Neural cell (in vitro differentiated cells): ENCODE data around the gene GPHN. TPM values are rescaled to one million over a fixed set of nuclear protein-coding genes. Genes with fewer than 3 reads are reported as not detected.

Source experiments
- H2AFZ ChIP-seq: fragments of 200-600, 300-800 bp; sonication (generic), shearing (Covaris generic); 2 replicates; pipeline ENCODE4 v1.6.0; 2014; ENCODE audit warnings: low read depth, mild to moderate bottlenecking, antibody characterized with exemption, low read length, moderate library complexity
- H3F3A ChIP-seq: fragments of 200-600 bp; shearing (Covaris generic); 2 replicates; pipeline ENCODE4 v1.6.1; 2016; ENCODE audit warnings: mild to moderate bottlenecking, moderate library complexity, mixed read lengths, antibody characterized with exemption, low read length; ENCODE audit not compliant: insufficient read depth, poor library complexity, severe bottlenecking
- H3K27ac ChIP-seq: fragments of 200-600, 300-800 bp; sonication (generic), shearing (Covaris generic); 2 replicates; pipeline ENCODE4 v1.5.1; 2014; ENCODE audit warnings: mild to moderate bottlenecking, low read length, moderate library complexity
- H3K27me3 ChIP-seq: fragments of 300-800, 200-600 bp; sonication (generic), shearing (Covaris generic); 2 replicates; pipeline ENCODE4 v1.6.0; 2014; ENCODE audit warnings: mild to moderate bottlenecking, low read depth, low read length, moderate library complexity; ENCODE audit not compliant: insufficient read depth
- H3K36me3 ChIP-seq: fragments of 300-800, 200-600 bp; sonication (generic), shearing (Covaris generic); 2 replicates; pipeline ENCODE4 v1.5.1; 2014; ENCODE audit warnings: mild to moderate bottlenecking, antibody characterized with exemption, low read length, moderate library complexity; ENCODE audit not compliant: insufficient read depth
- H3K4me2 ChIP-seq: fragments of 300-800, 200-600 bp; sonication (generic), shearing (Covaris generic); 2 replicates; pipeline ENCODE4 v1.6.0; 2014; ENCODE audit warnings: mild to moderate bottlenecking, low read length
- H3K4me3 ChIP-seq: fragments of 300-800, 200-600 bp; sonication (generic), shearing (Covaris generic); 2 replicates; pipeline ENCODE4 v1.5.1; 2014; ENCODE audit warnings: mild to moderate bottlenecking, low read length, moderate library complexity
- H3K79me2 ChIP-seq: fragments of 200-600 bp; shearing (Covaris generic); replicated peaks from 2 replicates; pipeline ENCODE4 v1.6.0; 2014; ENCODE audit warnings: mild to moderate bottlenecking, low read length, moderate library complexity; ENCODE audit not compliant: insufficient read depth
- H3K9ac ChIP-seq: fragments of 300-800, 200-600 bp; sonication (generic), shearing (Covaris generic); 2 replicates; pipeline ENCODE4 v1.6.1; 2016; ENCODE audit warnings: mild to moderate bottlenecking, low read length, mixed read lengths
- H3K9me2 ChIP-seq: fragments of 200-600 bp; shearing (Covaris generic); 2 replicates; pipeline ENCODE4 v1.6.1; 2016; ENCODE audit warnings: mild to moderate bottlenecking, low read length, mixed read lengths; ENCODE audit not compliant: insufficient read depth
- H3K9me3 ChIP-seq: fragments of 200-600, 300-800 bp; sonication (generic), shearing (Covaris generic); 2 replicates; pipeline ENCODE4 v1.6.1; 2016; ENCODE audit warnings: mild to moderate bottlenecking, mixed run types, low read length, moderate library complexity, mixed read lengths
- H4K20me1 ChIP-seq: fragments of 200-600 bp; shearing (Covaris generic); 2 replicates; pipeline ENCODE4 v1.6.1; 2016; ENCODE audit warnings: mild to moderate bottlenecking, mixed run types; ENCODE audit not compliant: insufficient read depth
- EP300 ChIP-seq: fragments of 450-650 bp; conservative IDR thresholded peaks from 2 replicates; pipeline ENCODE4 v1.6.1; 2014; ENCODE audit warnings: antibody characterized with exemption, mild to moderate bottlenecking, moderate library complexity; ENCODE audit not compliant: poor library complexity, severe bottlenecking
- EZH2 ChIP-seq: fragments of 200-600, 300-800 bp; shearing (Covaris generic), sonication (generic); IDR thresholded peaks from 2 replicates; pipeline ENCODE4 v1.6.1; 2014; ENCODE audit warnings: antibody characterized with exemption, low read length, borderline replicate concordance, mild to moderate bottlenecking; ENCODE audit not compliant: insufficient read depth, poor library complexity, severe bottlenecking
- MXI1 ChIP-seq: fragments of 450-650 bp; conservative IDR thresholded peaks from 2 replicates; pipeline ENCODE4 v1.6.1; 2014; ENCODE audit warnings: antibody characterized with exemption, mild to moderate bottlenecking; ENCODE audit not compliant: poor library complexity, severe bottlenecking
- POLR2AphosphoS5 ChIP-seq: IDR thresholded peaks from 2 replicates; pipeline ENCODE4 v1.6.1; 2012
- RAD21 ChIP-seq: fragments of 450-650 bp; conservative IDR thresholded peaks from 2 replicates; pipeline ENCODE4 v1.6.1; 2014; ENCODE audit warnings: antibody characterized with exemption, mild to moderate bottlenecking, moderate library complexity
- SMC3 ChIP-seq: fragments of 450-650 bp; conservative IDR thresholded peaks from 2 replicates; pipeline ENCODE4 v1.6.1; 2014; ENCODE audit warnings: antibody characterized with exemption, mild to moderate bottlenecking, moderate library complexity; ENCODE audit not compliant: poor library complexity
- TAF1 ChIP-seq: IDR thresholded peaks from 2 replicates; pipeline ENCODE4 v1.6.1; 2012; ENCODE audit warnings: low read depth
- polyA plus RNA-seq: library from polyadenylated mRNA; depleted of rRNA; stranded (reverse); fragments of >200 nt; gene quantifications from 2 replicates; pipeline ENCODE4 v1.2.3, GENCODE V29; 2014
- TF ChIP-seq, protein P1 (sequence below): fragments of 450-650 bp; IDR thresholded peaks from 2 replicates; pipeline ENCODE4 v1.5.1; 2014; ENCODE audit warnings: antibody characterized with exemption, mild to moderate bottlenecking, moderate library complexity; ENCODE audit not compliant: poor library complexity, severe bottlenecking
- TF ChIP-seq, protein P2 (sequence below): IDR thresholded peaks from 2 replicates; pipeline ENCODE4 v1.6.1; 2012; ENCODE audit warnings: borderline replicate concordance

The GPHN gene
- polyA plus RNA-seq, 1 donor from 2014 or later, result 135 TPM

DNA sequence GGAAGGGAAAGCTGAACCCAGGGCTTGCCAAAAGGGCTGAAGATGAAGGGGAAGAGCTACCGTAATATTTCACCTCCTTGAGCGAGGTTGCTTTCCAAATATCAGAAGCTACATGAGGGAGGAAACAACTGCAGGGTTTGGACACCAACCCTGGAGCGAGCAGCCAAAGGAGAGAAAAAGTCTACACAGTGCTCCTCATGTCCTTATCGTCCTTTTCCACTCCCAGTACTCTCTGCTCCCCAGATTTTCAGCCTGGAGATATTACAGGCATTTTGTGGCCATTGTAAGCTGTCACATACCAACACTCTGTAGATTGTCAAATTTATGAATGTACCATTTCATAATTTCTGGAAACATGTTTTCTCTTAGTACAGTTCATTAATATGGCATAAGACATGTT, 115.9 kb downstream of the GPHN start:
- H3K27ac ChIP-seq, result no peak overlapping the region
- H3K36me3 ChIP-seq, result no peaks in the 10 kb centered on the region
- no peaks in the 10 kb centered on the region for H4K20me1 ChIP-seq
- H3K9me2 ChIP-seq, result no peaks in the 10 kb centered on the region
- H2AFZ ChIP-seq, result no peak overlapping the region
- no peaks in the 10 kb centered on the region for H3K9me3 ChIP-seq
- H3K9ac ChIP-seq, result no peak overlapping the region
- no peak overlapping the region for H3K4me3 ChIP-seq
- H3F3A ChIP-seq, result no peaks in the 10 kb centered on the region
- H3K27me3 ChIP-seq, result no peaks in the 10 kb centered on the region
- H3K79me2 ChIP-seq, result peaks cover 24% of the 10 kb centered on the region
- no peak overlapping the region for H3K4me2 ChIP-seq
- TF ChIP-seq RAD21, result no peak
- TF ChIP-seq, protein P1, sequence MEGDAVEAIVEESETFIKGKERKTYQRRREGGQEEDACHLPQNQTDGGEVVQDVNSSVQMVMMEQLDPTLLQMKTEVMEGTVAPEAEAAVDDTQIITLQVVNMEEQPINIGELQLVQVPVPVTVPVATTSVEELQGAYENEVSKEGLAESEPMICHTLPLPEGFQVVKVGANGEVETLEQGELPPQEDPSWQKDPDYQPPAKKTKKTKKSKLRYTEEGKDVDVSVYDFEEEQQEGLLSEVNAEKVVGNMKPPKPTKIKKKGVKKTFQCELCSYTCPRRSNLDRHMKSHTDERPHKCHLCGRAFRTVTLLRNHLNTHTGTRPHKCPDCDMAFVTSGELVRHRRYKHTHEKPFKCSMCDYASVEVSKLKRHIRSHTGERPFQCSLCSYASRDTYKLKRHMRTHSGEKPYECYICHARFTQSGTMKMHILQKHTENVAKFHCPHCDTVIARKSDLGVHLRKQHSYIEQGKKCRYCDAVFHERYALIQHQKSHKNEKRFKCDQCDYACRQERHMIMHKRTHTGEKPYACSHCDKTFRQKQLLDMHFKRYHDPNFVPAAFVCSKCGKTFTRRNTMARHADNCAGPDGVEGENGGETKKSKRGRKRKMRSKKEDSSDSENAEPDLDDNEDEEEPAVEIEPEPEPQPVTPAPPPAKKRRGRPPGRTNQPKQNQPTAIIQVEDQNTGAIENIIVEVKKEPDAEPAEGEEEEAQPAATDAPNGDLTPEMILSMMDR, result no peak
- TF ChIP-seq, protein P2, sequence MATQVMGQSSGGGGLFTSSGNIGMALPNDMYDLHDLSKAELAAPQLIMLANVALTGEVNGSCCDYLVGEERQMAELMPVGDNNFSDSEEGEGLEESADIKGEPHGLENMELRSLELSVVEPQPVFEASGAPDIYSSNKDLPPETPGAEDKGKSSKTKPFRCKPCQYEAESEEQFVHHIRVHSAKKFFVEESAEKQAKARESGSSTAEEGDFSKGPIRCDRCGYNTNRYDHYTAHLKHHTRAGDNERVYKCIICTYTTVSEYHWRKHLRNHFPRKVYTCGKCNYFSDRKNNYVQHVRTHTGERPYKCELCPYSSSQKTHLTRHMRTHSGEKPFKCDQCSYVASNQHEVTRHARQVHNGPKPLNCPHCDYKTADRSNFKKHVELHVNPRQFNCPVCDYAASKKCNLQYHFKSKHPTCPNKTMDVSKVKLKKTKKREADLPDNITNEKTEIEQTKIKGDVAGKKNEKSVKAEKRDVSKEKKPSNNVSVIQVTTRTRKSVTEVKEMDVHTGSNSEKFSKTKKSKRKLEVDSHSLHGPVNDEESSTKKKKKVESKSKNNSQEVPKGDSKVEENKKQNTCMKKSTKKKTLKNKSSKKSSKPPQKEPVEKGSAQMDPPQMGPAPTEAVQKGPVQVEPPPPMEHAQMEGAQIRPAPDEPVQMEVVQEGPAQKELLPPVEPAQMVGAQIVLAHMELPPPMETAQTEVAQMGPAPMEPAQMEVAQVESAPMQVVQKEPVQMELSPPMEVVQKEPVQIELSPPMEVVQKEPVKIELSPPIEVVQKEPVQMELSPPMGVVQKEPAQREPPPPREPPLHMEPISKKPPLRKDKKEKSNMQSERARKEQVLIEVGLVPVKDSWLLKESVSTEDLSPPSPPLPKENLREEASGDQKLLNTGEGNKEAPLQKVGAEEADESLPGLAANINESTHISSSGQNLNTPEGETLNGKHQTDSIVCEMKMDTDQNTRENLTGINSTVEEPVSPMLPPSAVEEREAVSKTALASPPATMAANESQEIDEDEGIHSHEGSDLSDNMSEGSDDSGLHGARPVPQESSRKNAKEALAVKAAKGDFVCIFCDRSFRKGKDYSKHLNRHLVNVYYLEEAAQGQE, result no peak
- TF ChIP-seq TAF1, result no peak
- TF ChIP-seq EP300, result no peak
- no peak for TF ChIP-seq POLR2AphosphoS5

DNA sequence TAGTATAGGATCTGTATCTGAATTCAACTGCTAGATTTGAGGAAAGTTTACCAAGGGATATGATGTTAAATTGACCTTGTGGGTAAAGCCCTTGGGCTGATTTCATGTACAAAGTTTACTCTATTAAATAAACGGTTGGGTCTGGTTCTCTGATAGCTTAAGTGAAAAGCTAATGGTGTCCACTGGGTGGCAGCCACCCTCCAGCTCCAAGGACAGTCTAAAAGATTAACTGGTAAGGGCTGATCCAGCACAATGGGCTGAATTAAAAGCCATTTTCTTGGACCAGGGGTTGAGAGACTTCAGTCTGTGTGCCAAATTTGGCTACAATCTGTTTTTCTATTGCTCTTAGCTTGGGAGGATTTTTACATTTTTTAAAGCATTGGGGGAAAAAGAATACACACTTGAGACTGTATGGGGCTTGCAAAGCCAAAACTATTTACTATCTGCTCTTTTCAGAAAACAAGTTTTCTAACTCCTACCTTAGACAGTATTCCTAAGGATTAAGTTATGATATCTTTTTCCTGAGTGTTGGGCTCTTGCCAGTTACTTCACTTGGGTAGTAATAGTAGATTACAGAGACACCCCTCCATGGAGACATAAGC, 116.5 kb downstream of the GPHN start:
- Histone ChIP-seq H3K36me3 (no peaks in the 10 kb centered on the region), H3K9ac (no peak overlapping the region), H3K27me3 (no peaks in the 10 kb centered on the region), H2AFZ (no peak overlapping the region), H3K9me3 (no peaks in the 10 kb centered on the region), H3K9me2 (no peaks in the 10 kb centered on the region), H4K20me1 (no peaks in the 10 kb centered on the region), H3K79me2 (peaks cover 24% of the 10 kb centered on the region), H3K4me2 (no peak overlapping the region), H3K4me3 (no peak overlapping the region), H3F3A (no peaks in the 10 kb centered on the region), H3K27ac (no peak overlapping the region)
- TF ChIP-seq EP300, result no peak
- TF ChIP-seq, protein P2, result no peak
- peak; percentile 43 for TF ChIP-seq SMC3
- no peak for TF ChIP-seq TAF1
- TF ChIP-seq, protein P1, result peak; percentile 52
- TF ChIP-seq POLR2AphosphoS5, result no peak
- no peak for TF ChIP-seq EZH2
- TF ChIP-seq MXI1, result no peak
- peak; percentile 55 for TF ChIP-seq RAD21
